Activated CD8-positive, alpha-beta memory T cell treated with anti-CD3 and anti-CD28 coated beads for 4 hours (primary cell): Measurements from ENCODE around the gene ZNF276.
"Not testable (repeated sequence)": the region's sequence is repeated elsewhere in the genome, so short reads cannot be mapped to it uniquely, and the experiment has no call there.

Experiments used
- DNase-seq, 2 donors: peaks; one replicate each; pipeline ENCODE4 v3.0.0-alpha.2; 2020; ENCODE audit warnings: low read depth in 2 of 2

Gene ZNF276

GRCh38 chr16:89782489-89782888 lies 61.2 kb downstream of the ZNF276 start:
- no peak for DNase-seq

- DNase-seq = not testable (repeated sequence)
Measured at GRCh38 chr16:89783952-89784351, 62.6 kb downstream of the ZNF276 start.

- no peak for DNase-seq
Measured at GRCh38 chr16:89784406-89784805, 63.1 kb downstream of the ZNF276 start.

GRCh38 chr16:89785523-89786155 lies 64.3 kb downstream of the ZNF276 start:
- no peak for DNase-seq

- no peak for DNase-seq
Measured at GRCh38 chr16:89786474-89787364, 65.4 kb downstream of the ZNF276 start.

GRCh38 chr16:89787365-89787805 lies 66.0 kb downstream of the ZNF276 start:
- no peak for DNase-seq
